Stomach smooth muscle (tissue), 2 donors: ENCODE measurements around the gene DAND5.

Experiments used
- H3K27ac ChIP-seq: one replicate; pipeline ENCODE4 v1.7.0; 2013; ENCODE audit warnings: mild to moderate bottlenecking, low read length, inconsistent platforms
- H3K27me3 ChIP-seq, 2 donors: one replicate each; pipeline ENCODE4 v1.7.0; 2013; ENCODE audit warnings: low read length in 2 of 2; ENCODE audit not compliant: insufficient read depth in 2 of 2, control insufficient read depth in 1 of 2
- H3K36me3 ChIP-seq, 2 donors: one replicate each; pipeline ENCODE4 v1.7.0; 2013; ENCODE audit warnings: low read length in 2 of 2; ENCODE audit not compliant: control insufficient read depth in 2 of 2, insufficient read depth in 2 of 2
- H3K4me1 ChIP-seq: one replicate; pipeline ENCODE4 v1.7.0; 2013; ENCODE audit warnings: low read length; ENCODE audit not compliant: control insufficient read depth, insufficient read depth
- H3K4me3 ChIP-seq, 2 donors: one replicate each; pipeline ENCODE4 v1.7.0; 2013; ENCODE audit warnings: low read length in 2 of 2
- H3K9ac ChIP-seq, 2 donors: one replicate each; pipeline ENCODE4 v1.7.0; 2013; ENCODE audit warnings: low read length in 2 of 2, mild to moderate bottlenecking in 1 of 2
- H3K9me3 ChIP-seq, 2 donors: one replicate each; pipeline ENCODE4 v1.7.0; 2013; ENCODE audit warnings: low read length in 2 of 2; ENCODE audit not compliant: control insufficient read depth in 2 of 2
- donor health status: healthy.
- donor health status: Pancreatic carcinoma.

Gene DAND5

GRCh38 chr19:13012690-13013608 is 43.6 kb downstream of the DAND5 start:
- Histone ChIP-seq H3K4me1 (peaks cover 90% of the 10 kb centered on the region), H3K36me3 (peaks cover 0 to 2% of the 10 kb centered on the region in 2 donors), H3K9ac (no peak overlapping the region), H3K27ac (peak overlapping the region; percentile 37), H3K27me3 (no peaks in the 10 kb centered on the region), H3K4me3 (peak overlapping the region in 1 of 2 donors; percentile 55), H3K9me3 (no peaks in the 10 kb centered on the region)

GRCh38 chr19:13013649-13014048 is 44.3 kb downstream of the DAND5 start:
- Histone ChIP-seq H3K4me1 (peaks cover 89% of the 10 kb centered on the region), H3K27ac (peak overlapping the region; percentile 37), H3K27me3 (no peaks in the 10 kb centered on the region), H3K4me3 (peak overlapping the region; percentile 31 to 55), H3K9me3 (no peaks in the 10 kb centered on the region), H3K36me3 (peaks cover 0 to 1% of the 10 kb centered on the region in 2 donors), H3K9ac (no peak overlapping the region)

- H3K4me1 ChIP-seq: peaks cover 89% of the 10 kb centered on the region
- peak overlapping the region; percentile 55 for H3K27ac ChIP-seq
- peak overlapping the region; percentile 20 to 21 for H3K9ac ChIP-seq
- H3K27me3 ChIP-seq: no peaks in the 10 kb centered on the region
- H3K4me3 ChIP-seq: peak overlapping the region; percentile 31 to 55
- H3K36me3 ChIP-seq: no peaks in the 10 kb centered on the region
- no peaks in the 10 kb centered on the region for H3K9me3 ChIP-seq
These were observed 44.9 kb downstream of the DAND5 start for GRCh38 chr19:13014101-13014920.

GRCh38 chr19:13014921-13015280 is 45.5 kb downstream of the DAND5 start:
- peak overlapping the region in 1 of 2 donors; percentile 20 for H3K9ac ChIP-seq
- H3K4me1 ChIP-seq: peaks cover 87% of the 10 kb centered on the region
- no peak overlapping the region for H3K4me3 ChIP-seq
- H3K36me3 ChIP-seq: no peaks in the 10 kb centered on the region
- no peaks in the 10 kb centered on the region for H3K27me3 ChIP-seq
- H3K9me3 ChIP-seq: no peaks in the 10 kb centered on the region
- H3K27ac ChIP-seq: peak overlapping the region; percentile 55

- H3K4me1 ChIP-seq: peaks cover 87% of the 10 kb centered on the region
- H3K9ac ChIP-seq: peak overlapping the region in 1 of 2 donors; percentile 36
- H3K4me3 ChIP-seq: peak overlapping the region in 1 of 2 donors; percentile 52
- no peaks in the 10 kb centered on the region for H3K9me3 ChIP-seq
- H3K36me3 ChIP-seq: no peaks in the 10 kb centered on the region
- no peaks in the 10 kb centered on the region for H3K27me3 ChIP-seq
- H3K27ac ChIP-seq: peak overlapping the region; percentile 97
These were observed 46.2 kb downstream of the DAND5 start for GRCh38 chr19:13015361-13016223.

DNA sequence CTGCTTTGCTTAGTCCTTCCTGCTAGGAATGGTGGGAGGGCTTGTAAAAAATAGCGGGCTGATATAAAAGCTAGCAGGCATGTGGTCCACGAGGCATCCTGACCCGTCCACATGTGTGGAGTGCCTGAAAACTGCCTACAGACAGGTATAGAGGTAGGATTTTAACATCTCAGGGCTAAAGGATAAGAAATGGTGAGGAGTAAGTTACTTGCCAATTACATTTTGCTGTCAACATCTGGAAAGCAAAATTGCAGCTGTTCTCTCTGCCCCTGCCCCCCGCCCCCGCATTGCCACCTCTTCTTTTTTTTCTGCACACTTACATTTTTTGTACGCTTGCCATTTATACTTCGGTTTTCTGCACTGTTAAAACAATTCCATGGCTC is 46.9 kb downstream of the DAND5 start:
- H3K27me3 ChIP-seq: no peaks in the 10 kb centered on the region
- H3K9me3 ChIP-seq: no peaks in the 10 kb centered on the region
- H3K27ac ChIP-seq: peak overlapping the region; percentile 97
- no peaks in the 10 kb centered on the region for H3K36me3 ChIP-seq
- H3K4me3 ChIP-seq: peak overlapping the region; percentile 52 to 64
- peaks cover 90% of the 10 kb centered on the region for H3K4me1 ChIP-seq
- H3K9ac ChIP-seq: peak overlapping the region in 1 of 2 donors; percentile 58

GRCh38 chr19:13016628-13017305 is 47.4 kb downstream of the DAND5 start:
- Histone ChIP-seq H3K27ac (peak overlapping the region; percentile 97), H3K4me1 (peaks cover 90% of the 10 kb centered on the region)

DNA sequence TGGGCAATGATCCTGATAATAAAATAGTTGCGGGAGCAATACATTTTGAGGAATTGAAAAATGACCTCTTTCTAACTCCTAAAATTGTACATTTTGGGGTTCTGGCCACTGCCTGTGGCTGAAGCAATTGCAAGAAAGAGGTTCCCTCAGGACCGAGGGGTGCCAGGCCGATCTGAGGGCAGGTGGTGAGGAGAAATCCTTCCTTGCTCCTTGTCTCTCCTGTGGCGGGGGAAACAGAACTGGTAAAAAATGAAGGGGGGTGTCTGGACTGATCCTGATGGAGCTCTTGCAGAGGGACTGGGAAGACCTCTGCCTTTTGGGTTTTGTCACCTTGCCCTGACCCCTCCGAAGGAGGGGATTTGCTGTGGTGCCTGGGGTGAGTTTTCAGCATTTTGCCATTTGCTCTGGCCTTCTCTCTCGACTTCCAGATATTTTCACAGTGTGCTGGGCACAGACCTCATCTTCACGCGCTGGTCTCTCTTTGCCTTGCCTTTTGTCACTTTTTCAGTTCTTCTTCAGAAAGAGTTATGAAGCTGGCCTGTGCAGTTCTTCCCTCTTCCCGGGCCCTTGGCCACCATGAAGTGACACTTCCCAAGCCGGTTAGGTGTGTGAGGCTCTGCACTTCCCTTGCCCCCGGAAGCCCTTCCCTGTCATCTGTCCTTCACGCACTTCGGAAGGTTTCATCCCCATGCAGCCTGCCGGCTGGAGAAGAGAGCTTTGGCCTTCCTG is 48.1 kb downstream of the DAND5 start:
- Histone ChIP-seq H3K4me3 (peak overlapping the region; percentile 52 to 64), H3K27me3 (no peaks in the 10 kb centered on the region), H3K36me3 (no peaks in the 10 kb centered on the region), H3K27ac (peak overlapping the region; percentile 97), H3K4me1 (peaks cover 89% of the 10 kb centered on the region), H3K9ac (peak overlapping the region; percentile 21 to 58), H3K9me3 (no peaks in the 10 kb centered on the region)

More at GRCh38 chr19:13016628-13017305, 47.4 kb downstream of the DAND5 start:
- peak overlapping the region; percentile 52 to 64 for H3K4me3 ChIP-seq
- H3K27me3 ChIP-seq: no peaks in the 10 kb centered on the region
- peak overlapping the region; percentile 58 to 62 for H3K9ac ChIP-seq
- no peaks in the 10 kb centered on the region for H3K36me3 ChIP-seq
- no peaks in the 10 kb centered on the region for H3K9me3 ChIP-seq

DNA sequence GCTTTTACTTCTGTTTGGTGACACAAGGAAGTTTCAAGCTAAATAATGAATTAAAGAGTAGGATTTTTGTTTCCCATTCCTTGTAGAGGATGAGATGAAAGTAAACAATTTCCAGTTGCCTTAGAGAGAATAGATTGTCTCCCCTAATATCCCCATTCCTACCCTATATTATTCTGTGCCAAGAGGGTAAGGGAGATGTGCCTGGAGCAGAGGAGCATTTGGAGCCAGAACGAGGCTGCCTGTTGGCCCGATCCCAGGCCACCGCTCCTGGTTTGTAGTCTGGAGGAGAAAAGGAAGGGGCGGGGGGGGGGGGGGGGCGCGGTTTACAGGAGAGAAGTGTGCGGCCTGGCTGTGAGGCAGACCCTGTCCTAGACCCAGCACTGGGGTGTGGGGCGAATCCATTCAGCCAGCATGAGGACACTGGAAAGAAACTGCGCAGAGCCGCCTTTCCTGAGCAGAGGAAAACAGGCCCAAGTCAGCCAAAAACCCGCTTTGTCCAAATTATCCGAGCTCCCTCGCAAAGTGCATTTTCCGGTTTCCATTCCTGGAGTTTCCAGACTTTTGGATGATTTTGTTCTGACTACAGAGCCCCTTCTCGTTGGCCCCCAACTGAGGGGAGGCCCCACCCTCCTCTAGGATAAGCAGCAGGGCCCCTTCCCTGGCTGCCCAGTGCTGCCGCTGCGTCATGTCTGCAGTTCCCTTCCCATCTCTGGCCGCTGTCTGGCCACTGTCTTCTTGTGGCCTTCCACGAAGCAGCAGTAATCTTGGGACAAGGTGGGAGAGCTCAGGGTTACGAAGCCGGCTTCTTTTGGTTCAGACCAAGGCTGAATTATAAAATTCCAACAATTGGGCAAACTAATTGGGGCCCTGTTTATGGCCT is 48.9 kb downstream of the DAND5 start:
- Histone ChIP-seq H3K4me1 (peaks cover 86% of the 10 kb centered on the region), H3K27ac (peak overlapping the region; percentile 97), H3K9me3 (no peaks in the 10 kb centered on the region), H3K27me3 (no peaks in the 10 kb centered on the region), H3K36me3 (no peaks in the 10 kb centered on the region), H3K9ac (peak overlapping the region; percentile 58 to 75), H3K4me3 (peak overlapping the region; percentile 52 to 64)
